NAMALWA (cell line): Measurements from ENCODE around the gene NCOA1.
A peak's percentile ranks its signal among the peaks of the same experiment; 100 is the strongest.
"Not testable (repeated sequence)": the region's sequence is repeated elsewhere in the genome, so short reads cannot be mapped to it uniquely, and the experiment has no call there.

Experiments
- DNase-seq: peaks from one replicate; pipeline ENCODE4 v3.0.0-alpha.2; 2015; ENCODE audit warnings: low spot score

The NCOA1 gene

GRCh38 chr2:24490690-24491541 is at the start of gene NCOA1:
Gene NCOA1, plus strand, starts transcription at chr2:24491254. Its CDS starts 167,424 bp downstream, at chr2:24658678.
- peak; percentile 89 for DNase-seq

DNA sequence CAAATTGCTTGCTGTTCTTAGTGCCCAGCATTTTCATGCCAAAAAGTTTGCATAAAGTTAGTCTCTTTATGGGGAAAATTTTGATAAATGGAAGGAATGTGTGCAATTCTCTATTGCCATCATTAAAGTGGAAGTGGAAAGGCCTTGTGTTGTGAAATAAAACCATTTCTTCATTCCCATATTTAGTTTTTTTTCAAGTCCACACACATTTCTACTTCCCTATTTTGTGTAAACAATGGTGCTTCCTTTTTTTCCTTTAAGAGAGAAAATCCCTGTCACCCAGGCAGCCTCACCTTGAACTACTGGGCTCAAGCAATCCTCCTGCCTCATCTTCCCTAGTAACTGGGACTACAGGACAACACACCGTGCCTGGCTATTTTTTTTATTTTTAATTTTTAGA is 42.3 kb upstream of the NCOA1 start:
- no peak for DNase-seq

DNA sequence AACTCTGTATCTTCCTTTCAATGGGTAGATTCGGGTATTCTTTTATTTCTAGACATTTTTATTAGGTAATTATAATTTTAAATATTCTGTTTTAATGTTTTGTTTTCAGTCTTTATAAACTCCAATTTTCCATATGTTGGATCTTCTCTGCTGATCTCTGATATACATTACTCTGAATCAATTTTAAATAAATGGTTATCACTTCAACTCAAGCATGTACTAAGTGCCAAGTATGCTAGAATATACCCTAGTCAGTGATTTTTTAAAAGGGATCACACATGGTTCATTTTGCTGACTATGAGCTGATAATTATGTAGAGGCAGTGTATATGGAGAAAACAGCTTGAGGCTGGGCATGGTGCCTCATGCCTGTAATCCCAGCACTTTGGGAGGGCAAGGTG is 41.7 kb upstream of the NCOA1 start:
- no peak for DNase-seq

GRCh38 chr2:24451805-24452501 is 39.1 kb upstream of the NCOA1 start:
- DNase-seq, result no peak

DNA sequence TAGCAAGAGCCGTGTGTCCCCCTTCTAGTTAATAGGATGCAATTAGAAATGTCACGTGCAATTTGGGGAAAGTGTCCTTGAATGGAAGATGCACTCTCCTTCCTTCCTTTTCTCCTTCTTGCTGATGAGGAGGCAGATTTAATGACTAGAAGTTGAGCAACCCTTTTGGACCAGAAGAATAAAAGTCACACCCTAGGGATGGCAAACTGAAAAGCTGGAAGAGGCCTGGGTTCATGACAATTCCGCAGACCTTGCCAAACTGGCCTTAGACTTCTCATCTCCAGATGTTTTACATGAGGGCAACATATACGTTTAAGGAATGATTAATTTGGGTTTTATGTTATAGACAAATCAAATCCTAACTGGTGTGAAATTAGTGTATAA is 38.6 kb upstream of the NCOA1 start:
- DNase-seq, result no peak

GRCh38 chr2:24453379-24454073 is 37.5 kb upstream of the NCOA1 start:
- DNase-seq, result no peak

- DNase-seq, result no peak
Measured at GRCh38 chr2:24454294-24454693, 36.8 kb upstream of the NCOA1 start.

DNA sequence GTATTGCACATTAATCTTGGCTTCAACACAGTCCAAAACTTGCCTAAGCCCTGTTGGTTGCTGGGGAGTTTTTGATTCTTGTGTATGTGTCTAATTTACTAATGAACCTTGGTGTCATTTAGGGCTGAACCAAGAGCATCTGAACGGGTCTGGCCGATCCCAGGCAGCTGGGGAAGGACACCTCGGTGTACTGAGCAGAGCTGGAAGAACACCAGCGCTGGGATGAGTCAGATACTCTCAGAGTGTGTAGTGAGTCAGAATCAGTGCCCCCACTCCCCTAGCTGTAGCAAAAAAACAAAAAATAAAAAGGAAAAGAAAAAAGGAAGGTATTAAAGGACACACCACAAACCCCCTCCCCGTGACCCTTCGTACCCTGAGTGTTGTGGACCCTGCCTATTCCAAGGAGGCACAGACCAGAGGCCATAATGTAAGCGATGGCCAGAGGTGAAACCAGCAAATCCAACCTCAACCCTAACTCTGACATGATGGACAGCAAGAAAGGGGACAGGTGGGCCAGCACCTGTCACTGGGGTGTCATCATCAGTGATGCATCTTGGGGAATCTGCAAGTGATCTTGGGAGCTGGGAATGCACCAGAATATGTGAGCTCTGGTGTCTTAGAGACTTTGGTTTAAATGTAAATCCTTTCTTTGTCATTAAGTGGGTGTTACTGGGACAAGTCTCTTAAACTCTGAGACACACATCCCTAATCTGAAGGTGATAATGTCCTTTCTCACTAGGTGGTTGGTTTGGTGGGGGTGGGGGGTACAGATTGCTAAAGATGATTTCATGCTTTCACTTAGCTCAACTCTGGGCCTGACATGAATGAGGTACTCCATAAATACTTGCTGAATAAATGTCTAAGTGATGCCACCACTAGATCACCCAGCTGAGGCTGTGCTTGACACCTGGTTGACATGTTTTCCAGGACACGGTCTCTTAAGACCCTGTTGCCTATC is 34.2 kb upstream of the NCOA1 start:
- DNase-seq, result no peak

DNA sequence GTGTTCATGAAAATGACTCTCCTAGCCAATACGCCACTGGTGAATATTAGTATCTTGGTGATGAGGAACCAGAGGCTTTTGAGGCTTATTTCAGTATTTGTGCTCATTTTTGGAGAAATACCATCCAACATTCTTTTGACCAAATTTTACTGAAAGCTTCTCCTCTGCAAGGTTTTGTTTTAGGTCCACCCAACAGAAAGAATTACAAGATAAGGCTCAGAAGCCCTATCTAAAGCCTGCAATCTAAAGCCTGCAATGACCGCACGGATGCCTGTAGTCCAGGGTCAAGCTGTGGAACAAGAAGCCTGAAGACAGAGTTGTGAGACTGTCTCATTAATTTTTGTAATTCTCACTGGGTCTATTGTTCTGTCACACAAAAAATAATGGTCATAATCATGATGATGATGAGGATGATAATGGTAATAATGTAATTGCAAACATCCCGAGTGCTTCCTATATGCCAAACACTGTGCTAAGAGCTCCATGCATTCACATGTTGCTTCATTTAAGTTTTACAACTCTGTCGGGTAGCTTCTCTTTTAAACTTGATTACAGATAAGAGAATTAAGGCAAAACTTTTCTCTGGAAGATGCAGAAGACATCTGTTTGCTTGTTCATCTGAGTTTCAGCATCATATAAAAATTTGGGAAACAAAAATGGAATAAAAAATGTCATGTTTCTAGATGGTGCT is 33.2 kb upstream of the NCOA1 start:
- DNase-seq, result no peak

DNA sequence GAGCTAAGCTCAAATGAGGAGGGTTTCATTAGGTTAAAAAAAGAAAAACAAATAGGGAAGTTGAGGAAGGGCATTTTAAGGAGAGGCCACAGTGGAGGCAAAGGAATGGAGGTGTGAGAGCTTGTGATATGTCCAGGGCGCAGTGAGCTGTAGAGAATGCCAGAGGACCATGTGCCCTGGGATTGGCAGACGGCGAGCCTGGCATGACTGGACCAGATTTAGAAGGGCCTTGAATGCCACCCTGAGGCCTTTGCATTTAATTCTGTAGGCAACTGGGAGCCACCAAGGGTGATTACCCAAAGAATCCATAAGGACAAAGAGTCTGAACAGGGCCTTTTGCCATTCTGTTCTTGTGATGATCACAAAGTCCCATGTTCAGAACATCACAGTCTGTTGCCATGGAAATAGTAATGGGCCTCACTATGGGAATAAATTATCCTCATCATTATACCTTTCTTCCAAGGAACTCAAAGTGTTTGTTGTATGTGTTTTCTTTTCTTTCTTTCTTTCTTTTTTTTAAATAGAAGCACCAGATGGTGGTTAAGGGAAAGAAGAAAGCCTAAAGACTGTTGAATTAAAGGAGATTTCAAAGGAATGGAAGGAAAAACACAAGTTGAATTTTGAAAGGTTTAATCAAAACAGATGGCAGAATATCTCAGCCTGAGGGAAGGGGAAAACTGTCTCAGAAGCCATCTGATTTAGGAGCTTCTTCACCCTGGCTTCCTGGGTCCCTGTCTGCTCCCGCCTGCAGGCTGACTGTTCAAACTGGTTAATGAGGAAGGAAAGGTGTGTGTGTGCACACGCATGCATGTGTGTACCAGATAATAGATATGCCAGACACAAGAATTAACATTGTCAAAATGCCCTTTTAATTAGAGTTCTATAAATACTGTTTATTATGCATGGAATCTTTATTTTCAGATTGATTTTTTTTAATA is 31.6 kb upstream of the NCOA1 start:
- DNase-seq, result no peak

DNA sequence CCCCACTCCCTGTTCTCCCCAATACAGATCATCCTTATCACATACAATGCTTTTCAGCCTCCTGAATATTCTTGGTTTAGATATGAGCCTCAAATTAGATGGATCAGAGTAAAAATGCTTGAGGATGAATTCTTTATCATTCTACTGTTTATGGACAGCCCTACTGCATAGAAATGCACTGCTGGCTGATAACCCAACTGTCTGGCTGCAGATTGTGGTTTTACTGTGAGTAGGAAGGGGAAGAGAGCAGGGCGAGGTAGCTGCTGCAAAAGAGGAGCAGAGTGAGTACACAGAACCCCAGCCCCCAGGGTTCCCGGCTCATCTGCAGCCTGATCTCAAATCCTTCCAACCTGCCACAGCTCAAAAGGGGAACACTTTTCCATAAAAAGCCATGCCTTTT is 29.4 kb upstream of the NCOA1 start:
- no peak for DNase-seq

- no peak for DNase-seq
Measured at GRCh38 chr2:24463271-24463670, 27.8 kb upstream of the NCOA1 start.

DNA sequence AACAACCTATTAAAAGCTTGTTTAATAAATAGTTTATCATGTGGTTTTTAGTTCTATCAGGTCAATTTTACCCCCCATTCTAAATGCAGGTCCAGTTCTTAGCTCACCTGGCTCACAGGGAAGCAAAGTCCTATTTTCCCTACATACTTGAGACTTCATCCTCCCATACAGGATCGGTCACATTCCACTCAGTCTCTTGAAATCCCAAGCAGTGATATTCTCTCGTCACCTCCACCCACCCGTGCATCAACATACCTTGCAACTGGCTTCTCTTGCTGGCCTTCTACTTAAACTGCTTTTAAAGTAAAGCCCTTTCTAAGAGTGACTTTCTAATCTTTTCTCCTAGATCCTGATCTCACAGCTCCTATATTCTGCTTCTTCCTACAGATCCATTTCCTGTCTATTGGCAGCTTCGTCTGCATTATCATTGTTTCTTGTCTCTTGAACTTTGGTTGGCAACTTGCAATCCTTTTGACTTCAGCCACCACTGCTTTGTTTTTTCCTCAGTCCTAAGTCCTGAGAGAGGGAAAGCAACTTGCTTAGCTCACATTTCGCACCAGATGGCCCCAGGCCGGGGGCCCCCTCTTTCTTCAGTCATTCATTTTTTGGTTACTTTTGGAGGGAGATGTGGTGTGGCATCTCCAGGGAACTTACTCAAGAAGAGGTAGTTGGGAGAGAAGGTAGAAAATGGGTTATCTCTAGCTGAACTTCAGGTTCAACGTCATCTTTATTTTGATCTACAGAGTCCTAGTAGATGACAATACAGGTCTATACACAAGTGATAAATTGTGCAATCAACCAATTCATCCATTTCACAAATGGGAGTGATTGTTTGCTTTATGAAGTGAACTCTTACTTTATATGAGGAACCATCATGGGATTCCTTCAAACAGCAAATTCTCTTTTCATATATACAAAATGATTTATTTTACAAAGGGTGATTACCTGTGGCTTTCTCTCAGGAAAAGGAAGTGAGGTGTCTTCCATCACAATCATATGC is 23.9 kb upstream of the NCOA1 start:
- no peak for DNase-seq

- DNase-seq, result not testable (repeated sequence)
Measured at GRCh38 chr2:24468453-24468852, 22.6 kb upstream of the NCOA1 start.

DNA sequence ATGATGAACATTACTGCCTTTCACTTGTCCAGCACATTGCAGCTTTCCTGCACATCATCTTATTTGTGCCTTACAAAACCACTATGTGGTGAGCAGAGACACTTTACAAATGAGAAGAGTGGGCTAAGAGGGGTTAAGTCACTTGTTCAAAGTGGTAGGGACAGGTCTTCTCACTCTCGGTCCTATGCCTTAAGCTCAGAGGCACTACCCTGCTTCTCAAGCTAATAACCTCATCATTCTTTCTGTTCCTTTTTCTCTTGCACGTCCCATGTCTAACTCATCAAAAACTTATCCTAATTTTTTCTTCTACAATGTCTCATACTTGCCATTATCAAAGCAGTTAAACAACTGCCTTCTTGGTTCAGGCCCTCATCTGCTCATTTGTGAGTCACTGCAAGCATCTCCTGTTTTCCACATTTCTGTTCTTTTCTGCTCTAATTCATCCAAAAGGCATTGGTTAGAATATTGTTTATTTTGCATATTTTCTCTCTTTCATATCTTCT is 21.9 kb upstream of the NCOA1 start:
- DNase-seq, result no peak

GRCh38 chr2:24471662-24472061 is 19.4 kb upstream of the NCOA1 start:
- peak; percentile 53 for DNase-seq

GRCh38 chr2:24472416-24472815 is 18.6 kb upstream of the NCOA1 start:
- DNase-seq, result no peak

- no peak for DNase-seq
Measured at GRCh38 chr2:24473626-24474025, 17.4 kb upstream of the NCOA1 start.

- DNase-seq, result no peak
Measured at GRCh38 chr2:24474053-24474452, 17.0 kb upstream of the NCOA1 start.
